Coronary artery (tissue), 2 donors: ENCODE results near the gene GORAB.

Experiments used
- DNase-seq: peaks from one replicate; pipeline ENCODE4 v3.0.0-alpha.2; 2017; ENCODE audit warnings: low spot score
- H3K27ac ChIP-seq, 2 donors: fragments of 200-600 bp; sonication (generic); one replicate each; pipeline ENCODE4 v1.5.1; 2016 to 2019
- H3K4me3 ChIP-seq: fragments of 200-600 bp; sonication (generic); 2 replicates; pipeline ENCODE4 v1.5.1; 2016; ENCODE audit warnings: mild to moderate bottlenecking, moderate library complexity
- CTCF ChIP-seq: fragments of 200-600 bp; sonication (generic); IDR thresholded peaks from one replicate; pipeline ENCODE4 v1.5.1; 2019; ENCODE audit warnings: antibody characterized with exemption

GORAB gene

GRCh38 chr1:170503665-170504064 is 28.3 kb upstream of the GORAB start:
- TF ChIP-seq CTCF: no peak
- Histone ChIP-seq H3K4me3 (no peak overlapping the region), H3K27ac (no peak overlapping the region)
- no peak for DNase-seq

- Histone ChIP-seq H3K4me3 (no peak overlapping the region), H3K27ac (no peak overlapping the region)
- no peak for DNase-seq
- TF ChIP-seq CTCF: no peak
Measured at GRCh38 chr1:170510163-170510562, 21.8 kb upstream of the GORAB start.

- Histone ChIP-seq H3K4me3 (no peak overlapping the region), H3K27ac (no peak overlapping the region)
- no peak for TF ChIP-seq CTCF
- DNase-seq: no peak
Measured at GRCh38 chr1:170511038-170511437, 20.9 kb upstream of the GORAB start.

- Histone ChIP-seq H3K27ac (no peak overlapping the region), H3K4me3 (no peak overlapping the region)
- TF ChIP-seq CTCF: no peak
- DNase-seq: no peak
Measured at GRCh38 chr1:170513138-170513537, 18.8 kb upstream of the GORAB start.

- TF ChIP-seq CTCF: no peak
- no peak overlapping the region for H3K27ac ChIP-seq
- no peak for DNase-seq
- no peak overlapping the region for H3K4me3 ChIP-seq
Measured at GRCh38 chr1:170518185-170518834, 13.7 kb upstream of the GORAB start.

GRCh38 chr1:170518965-170519364 is 13.0 kb upstream of the GORAB start:
- no peak overlapping the region for H3K4me3 ChIP-seq
- TF ChIP-seq CTCF: no peak
- H3K27ac ChIP-seq: no peak overlapping the region
- no peak for DNase-seq

GRCh38 chr1:170520601-170521000 is 11.4 kb upstream of the GORAB start:
- Histone ChIP-seq H3K27ac (no peak overlapping the region), H3K4me3 (no peak overlapping the region)
- DNase-seq: no peak
- TF ChIP-seq CTCF: no peak
